GM13977 (cell line): Measurements from ENCODE around the gene EBP.

Experiments used
- DNase-seq: peaks from one replicate; pipeline ENCODE4 v3.0.0; 2012; ENCODE audit warnings: low spot score
- in situ Hi-C: fragments of 300-500 bp; cut with MboI; formaldehyde crosslinking; loops from one replicate; pipeline ENCODE4 v1.12.0; 2022; ENCODE audit warnings: low sequenced_read_pairs, low pct_unique_long_range_greater_than_20kb, mixed read lengths, inconsistent platforms; ENCODE audit not compliant: unreplicated experiment
- TF ChIP-seq, protein P1 (sequence below): IDR thresholded peaks from 2 replicates; pipeline ENCODE4 v1.5.1; 2012; ENCODE audit warnings: mild to moderate bottlenecking, control low read depth; ENCODE audit not compliant: insufficient read depth; ENCODE audit errors: extremely low read depth, missing control alignments

EBP gene

DNA sequence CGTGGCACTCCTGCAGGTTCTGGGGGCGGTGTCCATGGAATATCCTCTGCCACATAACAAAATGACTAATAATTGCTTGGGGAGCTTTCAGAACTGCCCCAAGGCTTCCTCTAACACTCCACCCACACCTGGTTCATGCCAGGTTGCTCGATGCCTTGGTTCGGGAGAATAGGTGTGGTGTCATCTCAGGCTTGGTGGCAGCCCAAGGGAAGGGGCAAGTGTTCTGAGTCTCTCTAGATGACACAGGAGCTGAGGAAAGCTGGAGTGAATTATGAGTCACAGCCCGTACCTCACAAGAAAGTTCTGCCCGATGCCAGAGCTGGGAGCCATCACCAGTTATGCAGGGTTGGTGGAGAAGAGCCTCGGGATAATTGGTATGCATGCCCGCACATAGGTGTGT is 30.9 kb upstream of the EBP start:
- TF ChIP-seq, protein P1, sequence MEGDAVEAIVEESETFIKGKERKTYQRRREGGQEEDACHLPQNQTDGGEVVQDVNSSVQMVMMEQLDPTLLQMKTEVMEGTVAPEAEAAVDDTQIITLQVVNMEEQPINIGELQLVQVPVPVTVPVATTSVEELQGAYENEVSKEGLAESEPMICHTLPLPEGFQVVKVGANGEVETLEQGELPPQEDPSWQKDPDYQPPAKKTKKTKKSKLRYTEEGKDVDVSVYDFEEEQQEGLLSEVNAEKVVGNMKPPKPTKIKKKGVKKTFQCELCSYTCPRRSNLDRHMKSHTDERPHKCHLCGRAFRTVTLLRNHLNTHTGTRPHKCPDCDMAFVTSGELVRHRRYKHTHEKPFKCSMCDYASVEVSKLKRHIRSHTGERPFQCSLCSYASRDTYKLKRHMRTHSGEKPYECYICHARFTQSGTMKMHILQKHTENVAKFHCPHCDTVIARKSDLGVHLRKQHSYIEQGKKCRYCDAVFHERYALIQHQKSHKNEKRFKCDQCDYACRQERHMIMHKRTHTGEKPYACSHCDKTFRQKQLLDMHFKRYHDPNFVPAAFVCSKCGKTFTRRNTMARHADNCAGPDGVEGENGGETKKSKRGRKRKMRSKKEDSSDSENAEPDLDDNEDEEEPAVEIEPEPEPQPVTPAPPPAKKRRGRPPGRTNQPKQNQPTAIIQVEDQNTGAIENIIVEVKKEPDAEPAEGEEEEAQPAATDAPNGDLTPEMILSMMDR: no peak
- no peak for DNase-seq
- in situ Hi-C loops: loop anchor here (25.0 kb wide), 1 partner anchor 403 kb away; no protein-coding TSS in a partner anchor

DNA sequence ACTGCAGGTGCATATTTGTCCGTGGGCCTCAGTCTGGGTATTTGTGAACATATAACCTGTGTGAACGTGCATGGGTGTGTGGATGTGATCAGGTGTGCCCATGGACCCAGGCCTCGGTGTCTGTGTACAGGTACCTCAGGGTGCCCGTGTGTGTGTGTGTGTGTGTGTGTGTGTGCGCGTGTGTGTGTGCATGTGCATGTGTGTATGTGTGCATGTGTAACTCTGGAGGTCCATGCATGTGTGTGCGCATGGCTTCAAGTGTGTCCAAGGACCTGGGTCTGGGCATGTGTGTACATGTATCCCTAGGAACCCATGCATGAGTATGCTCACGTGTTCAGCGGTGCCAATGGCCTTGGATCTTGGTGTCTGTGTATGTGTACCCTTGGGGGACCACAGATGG is 29.8 kb upstream of the EBP start:
- in situ Hi-C loops: loop anchor here (25.0 kb wide), 1 partner anchor 405 kb away; no protein-coding TSS in a partner anchor
- no peak for DNase-seq
- TF ChIP-seq, protein P1: no peak

DNA sequence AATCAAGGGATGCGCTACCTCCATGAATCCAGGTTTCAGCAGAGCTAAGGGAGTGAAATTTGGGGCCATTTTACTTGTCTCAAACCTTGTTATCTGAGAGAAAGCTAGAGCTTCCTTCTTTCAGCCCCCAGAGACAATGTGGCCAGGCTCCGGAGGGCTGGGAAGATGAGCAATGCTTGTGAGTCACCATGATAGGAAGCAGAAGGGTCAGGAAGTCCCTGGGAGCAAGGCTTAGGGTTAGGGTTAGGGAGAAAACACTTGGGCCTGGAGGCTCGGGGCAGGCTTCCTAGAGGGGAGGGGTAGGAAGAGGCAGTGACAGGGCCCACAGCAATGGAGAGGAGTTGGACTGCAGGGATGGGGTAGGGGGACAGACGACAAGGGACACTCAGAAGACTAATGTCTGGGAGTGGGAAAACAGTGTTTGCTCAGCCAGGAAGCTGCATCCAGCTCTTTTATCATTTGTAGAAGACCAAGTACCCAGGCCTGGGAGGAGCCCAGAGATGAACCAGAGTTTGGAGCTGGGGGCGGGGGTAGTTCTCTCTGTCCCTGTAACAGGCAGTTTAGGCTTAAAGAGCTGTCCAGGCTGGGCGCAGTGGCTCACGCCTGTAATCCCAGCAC is 29.2 kb upstream of the EBP start:
- no peak for DNase-seq
- in situ Hi-C loops: loop anchor here (25.0 kb wide), 1 partner anchor 405 kb away; no protein-coding TSS in a partner anchor
- TF ChIP-seq, protein P1: no peak

DNA sequence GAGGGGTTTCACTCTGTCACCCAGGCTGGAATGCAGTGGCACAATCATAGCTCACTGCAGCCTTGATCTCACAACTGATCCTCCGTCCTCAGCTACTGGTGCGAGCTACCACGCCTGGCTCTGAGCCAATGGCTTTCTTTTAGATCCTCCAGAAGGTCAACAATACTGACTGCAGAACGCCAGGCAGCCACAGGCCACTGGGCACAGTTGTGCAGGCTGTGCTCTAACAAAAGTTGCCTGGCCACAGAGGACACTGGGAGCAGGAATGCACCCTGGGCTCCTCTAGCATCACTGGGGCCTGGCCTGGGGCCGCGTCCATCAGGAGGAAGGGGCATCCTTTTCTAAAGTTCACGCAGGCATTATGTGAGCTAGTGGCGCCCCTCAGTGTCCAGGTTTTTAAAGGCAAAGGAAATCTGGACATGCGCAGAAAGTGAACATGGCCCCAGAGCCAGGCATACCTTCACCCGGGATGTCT is 27.7 kb upstream of the EBP start:
- TF ChIP-seq, protein P1: peak; percentile 26
- DNase-seq: no peak
- in situ Hi-C loops: loop anchor here (25.0 kb wide), 1 partner anchor 407 kb away; no protein-coding TSS in a partner anchor

DNA sequence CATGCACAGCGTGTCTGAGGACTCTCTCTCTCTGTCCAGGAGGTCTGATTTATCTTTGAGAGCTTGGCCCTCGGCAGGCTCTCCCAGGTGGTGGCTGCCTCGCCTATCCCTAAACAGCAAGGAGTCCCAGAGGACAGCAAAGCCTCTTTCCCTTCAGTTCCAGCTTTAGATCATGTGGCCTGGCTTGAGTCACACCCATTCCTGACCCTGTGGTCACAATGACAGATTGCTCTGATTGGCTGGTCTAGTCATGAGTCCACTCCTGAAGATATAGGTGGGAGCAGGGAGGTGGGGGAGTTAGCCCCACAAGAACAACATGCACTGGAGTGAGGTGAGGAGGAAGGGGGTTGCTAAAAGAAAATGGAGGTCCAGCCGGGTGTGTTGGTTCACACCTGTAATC is 24.9 kb upstream of the EBP start:
- in situ Hi-C loops: loop anchor here (25.0 kb wide), 1 partner anchor 409 kb away; no protein-coding TSS in a partner anchor
- DNase-seq: no peak
- TF ChIP-seq, protein P1: no peak

DNA sequence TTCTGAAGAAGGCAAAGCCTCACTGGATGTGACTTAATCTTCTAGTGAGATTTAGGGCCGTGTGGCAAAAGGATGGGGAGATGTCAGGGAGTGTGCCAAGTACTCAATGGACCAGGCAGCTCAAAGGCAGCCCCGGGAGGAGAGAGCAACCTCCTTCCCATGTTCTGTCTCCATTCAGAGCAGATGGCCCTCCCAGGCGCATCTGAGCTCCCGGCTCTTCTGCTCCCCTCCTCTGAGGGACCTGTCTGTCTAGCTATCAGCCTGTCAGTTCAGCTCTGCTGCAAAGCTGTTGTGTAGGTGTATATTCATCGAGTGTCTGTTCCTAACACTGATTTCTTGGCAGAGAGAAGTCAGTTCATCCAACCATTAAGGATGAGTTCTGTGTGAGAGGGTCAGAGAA is 23.7 kb upstream of the EBP start:
- TF ChIP-seq, protein P1: no peak
- in situ Hi-C loops: loop anchor here (25.0 kb wide), 1 partner anchor 411 kb away; no protein-coding TSS in a partner anchor
- no peak for DNase-seq
